ENCODE measurements around the gene EXOSC5.
"Not testable (repeated sequence)": the region's sequence is repeated elsewhere in the genome, so short reads cannot be mapped to it uniquely, and the experiment has no call there.

Gene EXOSC5

GRCh38 chr19:41351339-41352245, 45.6 kb downstream of the EXOSC5 start:
- Mint-ChIP-seq H3K4me3 (peak overlapping the region; percentile 100), H3K27ac (peak overlapping the region; percentile 88), H3K27me3 (no peaks in the 10 kb centered on the region), H3K36me3 (ENCODE audit: low read depth) (peaks cover 80% of the 10 kb centered on the region), H3K9me3 (no peaks in the 10 kb centered on the region), H3K4me1 (ENCODE audit: low read depth) (peaks cover 54% of the 10 kb centered on the region)
- intact Hi-C loops (cut with micrococcal nuclease) = loop anchor here (1.0 to 10.0 kb wide), 3 partner anchors 39 to 73 kb away; partner anchors contain the start of genes B3GNT8, BCKDHA, CCDC97 and EXOSC5

GRCh38 chr19:41350735-41351338, 46.3 kb downstream of the EXOSC5 start:
- no peaks in the 10 kb centered on the region for H3K9me3 Mint-ChIP-seq
- intact Hi-C loops (cut with micrococcal nuclease) = loop anchor here (1.0 to 10.0 kb wide), 3 partner anchors 39 to 74 kb away; partner anchors contain the start of genes B3GNT8, BCKDHA, CCDC97 and EXOSC5
- H3K27ac Mint-ChIP-seq = peak overlapping the region; percentile 88
- peaks cover 47% of the 10 kb centered on the region for H3K4me1 Mint-ChIP-seq (ENCODE audit: low read depth)
- H3K36me3 Mint-ChIP-seq (ENCODE audit: low read depth) = peaks cover 82% of the 10 kb centered on the region
- H3K27me3 Mint-ChIP-seq = no peaks in the 10 kb centered on the region
- H3K4me3 Mint-ChIP-seq = peak overlapping the region; percentile 100

GRCh38 chr19:41346916-41347315, 50.2 kb downstream of the EXOSC5 start:
- intact Hi-C loops (cut with micrococcal nuclease); H3K9me3 Mint-ChIP-seq; H3K4me3 Mint-ChIP-seq; H3K27me3 Mint-ChIP-seq; H3K27ac Mint-ChIP-seq: not testable (repeated sequence)
- Mint-ChIP-seq H3K36me3 (ENCODE audit: low read depth) (peaks cover 98% of the 10 kb centered on the region), H3K4me1 (ENCODE audit: low read depth) (peaks cover 60% of the 10 kb centered on the region)

- H3K27ac Mint-ChIP-seq = no peak overlapping the region
Observed at GRCh38 chr19:41344162-41344561, 53.0 kb downstream of the EXOSC5 start.

GRCh38 chr19:41341669-41342490, 55.3 kb downstream of the EXOSC5 start:
- intact Hi-C loops (cut with micrococcal nuclease) = no loop called here
- H3K4me1 Mint-ChIP-seq (ENCODE audit: low read depth) = peaks cover 49% of the 10 kb centered on the region
- H3K36me3 Mint-ChIP-seq (ENCODE audit: low read depth) = peaks cover 100% of the 10 kb centered on the region

More at GRCh38 chr19:41344162-41344561, 53.0 kb downstream of the EXOSC5 start:
- Mint-ChIP-seq H3K36me3 (ENCODE audit: low read depth) (peaks cover 100% of the 10 kb centered on the region), H3K9me3 (no peaks in the 10 kb centered on the region), H3K4me1 (ENCODE audit: low read depth) (peaks cover 53% of the 10 kb centered on the region), H3K4me3 (no peak overlapping the region), H3K27me3 (no peaks in the 10 kb centered on the region)
- intact Hi-C loops (cut with micrococcal nuclease) = no loop called here

GRCh38 chr19:41339936-41340335, 57.2 kb downstream of the EXOSC5 start:
- H3K36me3 Mint-ChIP-seq (ENCODE audit: low read depth) = peaks cover 97% of the 10 kb centered on the region
- peaks cover 58% of the 10 kb centered on the region for H3K4me1 Mint-ChIP-seq (ENCODE audit: low read depth)
- no peaks in the 10 kb centered on the region for H3K27me3 Mint-ChIP-seq
- no peaks in the 10 kb centered on the region for H3K9me3 Mint-ChIP-seq
- no peak overlapping the region for H3K4me3 Mint-ChIP-seq
- intact Hi-C loops (cut with micrococcal nuclease) = no loop called here
- no peak overlapping the region for H3K27ac Mint-ChIP-seq

More at GRCh38 chr19:41341669-41342490, 55.3 kb downstream of the EXOSC5 start:
- Mint-ChIP-seq H3K27me3 (no peaks in the 10 kb centered on the region), H3K9me3 (no peaks in the 10 kb centered on the region), H3K27ac (peak overlapping the region; percentile 26), H3K4me3 (no peak overlapping the region)

All from dendritic cell treated with granulocyte-macrophage colony-stimulating factor and Interleukin-4, amounts not matched to agents 40 ng/mL and 50 ng/mL, for 4 days (primary cell).